Measurements from ENCODE around the gene MED8. TPM values are rescaled to one million over a fixed set of nuclear protein-coding genes. Genes with fewer than 3 reads are reported as not detected.

Gene MED8
- total and polyA plus RNA-seq, 2 of the 13 experiments (the other 11 are each of a cell fraction or from before 2014, with no cell fraction given): 16.9 to 77.4 TPM

DNA sequence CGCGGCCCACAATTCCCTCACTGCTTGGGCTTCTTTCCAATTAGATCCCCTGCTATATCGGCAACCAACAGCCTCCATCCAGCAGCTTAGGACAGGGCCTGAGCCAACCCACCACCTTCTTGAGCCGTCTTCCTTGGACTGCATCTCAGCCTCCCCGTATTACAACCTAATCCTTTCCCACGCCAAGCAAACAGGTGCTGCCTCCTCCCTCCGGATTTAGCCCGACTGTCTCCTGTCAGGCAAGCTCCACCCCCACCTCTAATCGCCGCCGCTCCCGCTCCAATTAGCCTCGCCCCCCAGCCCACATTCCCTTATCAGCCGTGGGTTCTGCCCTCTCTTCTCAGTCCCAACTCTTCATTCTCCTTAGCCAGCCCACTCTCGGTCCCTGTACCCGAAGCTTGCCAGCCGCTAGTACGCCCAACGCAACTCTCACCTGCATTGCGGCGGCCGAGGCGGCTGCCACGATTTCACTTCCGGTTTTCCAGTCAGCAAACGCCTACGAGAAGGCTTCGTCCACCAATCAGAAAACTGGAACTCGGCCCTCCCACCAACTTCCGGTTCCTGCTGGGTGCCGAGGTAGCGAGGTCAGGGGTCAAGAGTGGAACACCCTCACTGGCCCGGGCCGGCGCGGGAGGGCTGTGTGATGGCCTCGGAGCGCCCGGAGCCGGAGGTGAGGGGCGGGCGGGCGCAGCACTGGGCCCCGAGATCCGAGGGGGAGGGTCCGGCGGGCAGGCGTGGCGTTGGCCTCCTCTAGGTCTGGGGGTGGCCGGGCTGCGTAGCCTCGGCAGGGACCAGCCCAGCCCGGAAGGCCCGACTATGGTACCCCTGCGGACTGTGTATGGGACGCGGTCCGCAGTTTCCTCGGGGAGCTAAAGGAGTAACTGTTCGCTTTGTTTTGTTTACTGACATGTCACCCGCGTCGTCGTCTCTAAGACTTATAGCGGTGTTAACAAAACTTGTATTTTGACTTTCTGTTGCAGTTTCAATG, at the start of gene MED8, which contains the start of gene SZT2 (continued):
- TF ChIP-seq ZNF441 (CRISPR knock-in tag; IDR thresholded peaks at IDR 0.05; ENCODE audit: borderline replicate concordance) (no peak; the same call in 1 of the 2 replicates), SMYD3 (CRISPR knock-in tag; IDR thresholded peaks at IDR 0.05) (no peak), SKI (IDR thresholded peaks at IDR 0.05; ENCODE audit: partially characterized antibody) (no peak), ZNF121 (CRISPR knock-in tag; IDR thresholded peaks at IDR 0.05) (peak; percentile 74), NFATC3 (CRISPR knock-in tag; IDR thresholded peaks at IDR 0.05) (no peak; the same call in 1 of the 2 replicates), HNRNPUL1 (IDR thresholded peaks at IDR 0.05; ENCODE audit: low read depth, low read length) (no peak), ZNF292 (CRISPR knock-in tag; IDR thresholded peaks at IDR 0.05; ENCODE audit: borderline replicate concordance, low read depth) (0 out of 2 replicates have a peak, but pooled peaks have one; percentile 45), RARG (CRISPR knock-in tag; IDR thresholded peaks at IDR 0.05; ENCODE audit: low read depth) (no peak), TBP (CRISPR knock-in tag; IDR thresholded peaks at IDR 0.05) (no peak), HNRNPK (IDR thresholded peaks at IDR 0.05; ENCODE audit: low read depth, low read length, poor library complexity, severe bottlenecking) (no peak), TEAD3 (CRISPR knock-in tag; optimal IDR thresholded peaks at IDR 0.05; ENCODE audit: borderline replicate concordance) (peak; percentile 30), HNRNPL (IDR thresholded peaks at IDR 0.05; ENCODE audit: low read depth, low read length) (0 out of 2 replicates have a peak, but pooled peaks have one; percentile 50), ZFP62 (CRISPR knock-in tag; IDR thresholded peaks at IDR 0.05) (no peak), ARHGAP35 (CRISPR knock-in tag; IDR thresholded peaks at IDR 0.05; ENCODE audit: borderline replicate concordance) (no peak; the same call in 1 of the 2 replicates), ATF1 (CRISPR knock-in tag; IDR thresholded peaks at IDR 0.05) (peak; percentile 79), ZNF230 (CRISPR knock-in tag; IDR thresholded peaks at IDR 0.05) (0 out of 2 replicates have a peak, but pooled peaks have one; percentile 34)
- TF ChIP-seq, protein P1, sequence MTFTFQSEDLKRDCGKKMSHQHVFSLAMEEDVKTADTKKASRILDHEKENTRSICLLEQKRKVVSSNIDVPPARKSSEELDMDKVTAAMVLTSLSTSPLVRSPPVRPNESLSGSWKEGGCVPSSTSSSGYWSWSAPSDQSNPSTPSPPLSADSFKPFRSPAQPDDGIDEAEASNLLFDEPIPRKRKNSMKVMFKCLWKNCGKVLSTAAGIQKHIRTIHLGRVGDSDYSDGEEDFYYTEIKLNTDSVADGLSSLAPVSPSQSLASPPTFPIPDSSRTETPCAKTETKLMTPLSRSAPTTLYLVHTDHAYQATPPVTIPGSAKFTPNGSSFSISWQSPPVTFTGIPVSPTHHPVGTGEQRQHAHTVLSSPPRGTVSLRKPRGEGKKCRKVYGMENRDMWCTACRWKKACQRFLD (CRISPR knock-in tag; IDR thresholded peaks at IDR 0.05; ENCODE audit: borderline replicate concordance): peak; percentile 55; the same call in 1 of the 2 replicates
- TF ChIP-seq, protein P2, sequence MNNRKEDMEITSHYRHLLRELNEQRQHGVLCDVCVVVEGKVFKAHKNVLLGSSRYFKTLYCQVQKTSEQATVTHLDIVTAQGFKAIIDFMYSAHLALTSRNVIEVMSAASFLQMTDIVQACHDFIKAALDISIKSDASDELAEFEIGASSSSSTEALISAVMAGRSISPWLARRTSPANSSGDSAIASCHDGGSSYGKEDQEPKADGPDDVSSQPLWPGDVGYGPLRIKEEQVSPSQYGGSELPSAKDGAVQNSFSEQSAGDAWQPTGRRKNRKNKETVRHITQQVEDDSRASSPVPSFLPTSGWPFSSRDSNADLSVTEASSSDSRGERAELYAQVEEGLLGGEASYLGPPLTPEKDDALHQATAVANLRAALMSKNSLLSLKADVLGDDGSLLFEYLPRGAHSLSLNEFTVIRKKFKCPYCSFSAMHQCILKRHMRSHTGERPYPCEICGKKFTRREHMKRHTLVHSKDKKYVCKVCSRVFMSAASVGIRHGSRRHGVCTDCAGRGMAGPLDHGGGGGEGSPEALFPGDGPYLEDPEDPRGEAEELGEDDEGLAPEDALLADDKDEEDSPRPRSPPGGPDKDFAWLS (CRISPR knock-in tag; IDR thresholded peaks at IDR 0.05; ENCODE audit: borderline replicate concordance): no peak
- TF ChIP-seq, protein P3, sequence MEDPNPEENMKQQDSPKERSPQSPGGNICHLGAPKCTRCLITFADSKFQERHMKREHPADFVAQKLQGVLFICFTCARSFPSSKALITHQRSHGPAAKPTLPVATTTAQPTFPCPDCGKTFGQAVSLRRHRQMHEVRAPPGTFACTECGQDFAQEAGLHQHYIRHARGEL (CRISPR knock-in tag; IDR thresholded peaks at IDR 0.05): no peak
- TF ChIP-seq, protein P4, sequence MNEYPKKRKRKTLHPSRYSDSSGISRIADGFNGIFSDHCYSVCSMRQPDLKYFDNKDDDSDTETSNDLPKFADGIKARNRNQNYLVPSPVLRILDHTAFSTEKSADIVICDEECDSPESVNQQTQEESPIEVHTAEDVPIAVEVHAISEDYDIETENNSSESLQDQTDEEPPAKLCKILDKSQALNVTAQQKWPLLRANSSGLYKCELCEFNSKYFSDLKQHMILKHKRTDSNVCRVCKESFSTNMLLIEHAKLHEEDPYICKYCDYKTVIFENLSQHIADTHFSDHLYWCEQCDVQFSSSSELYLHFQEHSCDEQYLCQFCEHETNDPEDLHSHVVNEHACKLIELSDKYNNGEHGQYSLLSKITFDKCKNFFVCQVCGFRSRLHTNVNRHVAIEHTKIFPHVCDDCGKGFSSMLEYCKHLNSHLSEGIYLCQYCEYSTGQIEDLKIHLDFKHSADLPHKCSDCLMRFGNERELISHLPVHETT (CRISPR knock-in tag; conservative IDR thresholded peaks at IDR 0.05): peak; percentile 84
- TF ChIP-seq, protein P5, sequence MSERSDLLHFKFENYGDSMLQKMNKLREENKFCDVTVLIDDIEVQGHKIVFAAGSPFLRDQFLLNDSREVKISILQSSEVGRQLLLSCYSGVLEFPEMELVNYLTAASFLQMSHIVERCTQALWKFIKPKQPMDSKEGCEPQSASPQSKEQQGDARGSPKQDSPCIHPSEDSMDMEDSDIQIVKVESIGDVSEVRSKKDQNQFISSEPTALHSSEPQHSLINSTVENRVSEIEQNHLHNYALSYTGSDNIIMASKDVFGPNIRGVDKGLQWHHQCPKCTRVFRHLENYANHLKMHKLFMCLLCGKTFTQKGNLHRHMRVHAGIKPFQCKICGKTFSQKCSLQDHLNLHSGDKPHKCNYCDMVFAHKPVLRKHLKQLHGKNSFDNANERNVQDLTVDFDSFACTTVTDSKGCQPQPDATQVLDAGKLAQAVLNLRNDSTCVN (CRISPR knock-in tag; IDR thresholded peaks at IDR 0.05; ENCODE audit: borderline replicate concordance): peak; percentile 13; the same call in 1 of the 2 replicates
- TF ChIP-seq, protein P6, sequence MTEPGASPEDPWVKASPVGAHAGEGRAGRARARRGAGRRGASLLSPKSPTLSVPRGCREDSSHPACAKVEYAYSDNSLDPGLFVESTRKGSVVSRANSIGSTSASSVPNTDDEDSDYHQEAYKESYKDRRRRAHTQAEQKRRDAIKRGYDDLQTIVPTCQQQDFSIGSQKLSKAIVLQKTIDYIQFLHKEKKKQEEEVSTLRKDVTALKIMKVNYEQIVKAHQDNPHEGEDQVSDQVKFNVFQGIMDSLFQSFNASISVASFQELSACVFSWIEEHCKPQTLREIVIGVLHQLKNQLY (CRISPR knock-in tag; IDR thresholded peaks at IDR 0.05): no peak

Measured in HepG2 (cell line).